ENCODE data around the gene RAB13. TPM values are rescaled to one million over a fixed set of nuclear protein-coding genes. Genes with fewer than 3 reads are reported as not detected.
A peak's percentile ranks its signal among the peaks of the same experiment; 100 is the strongest.
"Not testable (repeated sequence)": the region's sequence is repeated elsewhere in the genome, so short reads cannot be mapped to it uniquely, and the experiment has no call there.

The RAB13 gene
- total RNA-seq, 1 experiment from 2014 or later, result 70.6 TPM

DNA sequence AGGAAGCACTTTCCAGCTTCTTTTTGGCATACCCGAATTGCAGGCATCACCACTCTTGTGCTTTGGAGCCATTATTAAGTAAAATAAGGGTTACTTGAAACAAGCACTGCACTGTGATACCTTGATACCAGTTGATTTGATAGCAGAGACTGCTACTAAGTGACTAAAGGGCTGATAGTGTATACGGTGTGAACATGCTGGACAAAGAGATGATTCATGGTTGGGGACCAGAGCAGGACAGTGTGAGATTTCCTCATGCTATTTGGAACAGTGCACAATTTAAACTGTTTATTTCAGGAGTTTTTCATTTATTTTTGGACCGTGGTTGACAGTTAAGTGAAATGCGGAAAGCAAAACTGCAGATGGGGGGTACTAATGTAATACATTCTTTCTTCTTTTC, 14.3 kb upstream of the RAB13 start:
- POLR2A ChIA-PET, result interaction anchor here (0.6 kb wide), 1 partner anchor 30 kb away, joined by 4 read pairs; no protein-coding TSS in a partner anchor
- no TSS peak for BruUV-seq (replicated peaks)
- H3K27ac ChIP-seq (ENCODE audit: low read length), result no peak overlapping the region

DNA sequence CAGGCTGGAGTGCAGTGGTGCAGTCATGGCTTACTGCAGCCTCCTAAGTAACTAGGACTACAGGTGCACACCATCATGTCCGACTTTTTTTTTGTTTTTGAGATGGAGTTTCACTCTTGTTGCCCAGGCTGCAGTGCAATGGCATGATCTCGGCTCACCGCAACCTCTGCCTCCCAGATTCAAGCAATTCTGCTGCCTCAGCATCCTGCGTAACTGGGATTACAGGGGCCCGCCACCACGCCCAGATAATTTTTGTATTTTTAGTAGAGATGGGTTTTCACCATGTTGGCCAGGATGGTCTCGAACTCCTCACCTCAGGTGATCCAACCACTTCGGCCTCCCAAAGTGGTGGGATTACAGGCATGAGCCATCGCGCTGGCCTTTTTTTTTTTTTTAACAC, 10.7 kb upstream of the RAB13 start:
- H3K4me1 ChIP-seq (ENCODE audit: control insufficient read depth, insufficient read depth, low read length); H3K4me3 ChIP-seq (ENCODE audit: low read depth in 2 of 2, low read length in 2 of 2); H3K27me3 ChIP-seq (ENCODE audit: control insufficient read depth, insufficient read depth, low read length); DNase-seq (ENCODE audit: low read depth, low spot score); intact Hi-C loops (cut with micrococcal nuclease; ENCODE audit: unreplicated experiment); H3K27ac ChIP-seq (ENCODE audit: low read length); CTCF ChIA-PET; H3K9me3 ChIP-seq (ENCODE audit: control insufficient read depth, insufficient read depth, low read depth, low read length); BruUV-seq (replicated peaks); in situ Hi-C loops (cut with HindIII; ENCODE audit: low pct_unique_long_range_greater_than_20kb, low sequenced_read_pairs); H3K36me3 ChIP-seq (ENCODE audit: control insufficient read depth, insufficient read depth, low read length): not testable (repeated sequence)
- ATAC-seq, result 0 out of 2 replicates have a peak, but pooled peaks have one; percentile 11
- POLR2A ChIA-PET, result interaction anchor here (0.6 kb wide), 1 partner anchor 50 kb away, joined by 8 read pairs; the partner anchor contains the start of gene DENND4B

More for the DNA sequence above, 14.3 kb upstream of the RAB13 start:
- in situ Hi-C loops (cut with HindIII; ENCODE audit: low pct_unique_long_range_greater_than_20kb, low sequenced_read_pairs) (no loop called here), intact Hi-C loops (cut with micrococcal nuclease; ENCODE audit: unreplicated experiment) (no loop called here)
- no peaks in the 10 kb centered on the region for H3K36me3 ChIP-seq (ENCODE audit: control insufficient read depth, insufficient read depth, low read length)
- CTCF ChIA-PET, result interaction anchor here (1.0 kb wide), 1 partner anchor 240 kb away, joined by 4 read pairs; no protein-coding TSS in a partner anchor
- ATAC-seq, result no peak
- TF ChIP-seq SIN3A (IDR thresholded peaks at IDR 0.05; ENCODE audit: borderline replicate concordance, insufficient read depth, low read depth, low read length) (no peak), TCF7L2 (IDR thresholded peaks at IDR 0.05; ENCODE audit: low read depth, low read length) (no peak), POLR2AphosphoS5 (IDR thresholded peaks at IDR 0.05; ENCODE audit: low read depth, low read length) (no peak)
- TF ChIP-seq, protein P1, sequence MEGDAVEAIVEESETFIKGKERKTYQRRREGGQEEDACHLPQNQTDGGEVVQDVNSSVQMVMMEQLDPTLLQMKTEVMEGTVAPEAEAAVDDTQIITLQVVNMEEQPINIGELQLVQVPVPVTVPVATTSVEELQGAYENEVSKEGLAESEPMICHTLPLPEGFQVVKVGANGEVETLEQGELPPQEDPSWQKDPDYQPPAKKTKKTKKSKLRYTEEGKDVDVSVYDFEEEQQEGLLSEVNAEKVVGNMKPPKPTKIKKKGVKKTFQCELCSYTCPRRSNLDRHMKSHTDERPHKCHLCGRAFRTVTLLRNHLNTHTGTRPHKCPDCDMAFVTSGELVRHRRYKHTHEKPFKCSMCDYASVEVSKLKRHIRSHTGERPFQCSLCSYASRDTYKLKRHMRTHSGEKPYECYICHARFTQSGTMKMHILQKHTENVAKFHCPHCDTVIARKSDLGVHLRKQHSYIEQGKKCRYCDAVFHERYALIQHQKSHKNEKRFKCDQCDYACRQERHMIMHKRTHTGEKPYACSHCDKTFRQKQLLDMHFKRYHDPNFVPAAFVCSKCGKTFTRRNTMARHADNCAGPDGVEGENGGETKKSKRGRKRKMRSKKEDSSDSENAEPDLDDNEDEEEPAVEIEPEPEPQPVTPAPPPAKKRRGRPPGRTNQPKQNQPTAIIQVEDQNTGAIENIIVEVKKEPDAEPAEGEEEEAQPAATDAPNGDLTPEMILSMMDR (IDR thresholded peaks at IDR 0.05), result no peak
- TF ChIP-seq, protein P2, sequence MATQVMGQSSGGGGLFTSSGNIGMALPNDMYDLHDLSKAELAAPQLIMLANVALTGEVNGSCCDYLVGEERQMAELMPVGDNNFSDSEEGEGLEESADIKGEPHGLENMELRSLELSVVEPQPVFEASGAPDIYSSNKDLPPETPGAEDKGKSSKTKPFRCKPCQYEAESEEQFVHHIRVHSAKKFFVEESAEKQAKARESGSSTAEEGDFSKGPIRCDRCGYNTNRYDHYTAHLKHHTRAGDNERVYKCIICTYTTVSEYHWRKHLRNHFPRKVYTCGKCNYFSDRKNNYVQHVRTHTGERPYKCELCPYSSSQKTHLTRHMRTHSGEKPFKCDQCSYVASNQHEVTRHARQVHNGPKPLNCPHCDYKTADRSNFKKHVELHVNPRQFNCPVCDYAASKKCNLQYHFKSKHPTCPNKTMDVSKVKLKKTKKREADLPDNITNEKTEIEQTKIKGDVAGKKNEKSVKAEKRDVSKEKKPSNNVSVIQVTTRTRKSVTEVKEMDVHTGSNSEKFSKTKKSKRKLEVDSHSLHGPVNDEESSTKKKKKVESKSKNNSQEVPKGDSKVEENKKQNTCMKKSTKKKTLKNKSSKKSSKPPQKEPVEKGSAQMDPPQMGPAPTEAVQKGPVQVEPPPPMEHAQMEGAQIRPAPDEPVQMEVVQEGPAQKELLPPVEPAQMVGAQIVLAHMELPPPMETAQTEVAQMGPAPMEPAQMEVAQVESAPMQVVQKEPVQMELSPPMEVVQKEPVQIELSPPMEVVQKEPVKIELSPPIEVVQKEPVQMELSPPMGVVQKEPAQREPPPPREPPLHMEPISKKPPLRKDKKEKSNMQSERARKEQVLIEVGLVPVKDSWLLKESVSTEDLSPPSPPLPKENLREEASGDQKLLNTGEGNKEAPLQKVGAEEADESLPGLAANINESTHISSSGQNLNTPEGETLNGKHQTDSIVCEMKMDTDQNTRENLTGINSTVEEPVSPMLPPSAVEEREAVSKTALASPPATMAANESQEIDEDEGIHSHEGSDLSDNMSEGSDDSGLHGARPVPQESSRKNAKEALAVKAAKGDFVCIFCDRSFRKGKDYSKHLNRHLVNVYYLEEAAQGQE (IDR thresholded peaks at IDR 0.05; ENCODE audit: insufficient read depth in 1 of 2, low read depth in 2 of 2, low read length in 1 of 2), result no peak
- DNase-seq (ENCODE audit: low read depth, low spot score), result no peak
- H3K4me3 ChIP-seq (ENCODE audit: low read depth in 2 of 2, low read length in 2 of 2), result no peak overlapping the region
- H3K27me3 ChIP-seq (ENCODE audit: control insufficient read depth, insufficient read depth, low read length), result no peaks in the 10 kb centered on the region
- no peaks in the 10 kb centered on the region for H3K4me1 ChIP-seq (ENCODE audit: control insufficient read depth, insufficient read depth, low read length)
- no peaks in the 10 kb centered on the region for H3K9me3 ChIP-seq (ENCODE audit: control insufficient read depth, insufficient read depth, low read depth, low read length)

- CTCF ChIA-PET, result interaction anchor here (0.7 kb wide), 1 partner anchor 194 kb away, joined by 3 read pairs; no protein-coding TSS in a partner anchor
- intact Hi-C loops (cut with micrococcal nuclease; ENCODE audit: unreplicated experiment) (no loop called here), in situ Hi-C loops (cut with HindIII; ENCODE audit: low pct_unique_long_range_greater_than_20kb, low sequenced_read_pairs) (no loop called here)
- POLR2A ChIA-PET, result no interaction called here
- Histone ChIP-seq H3K27ac (ENCODE audit: low read length) (no peak overlapping the region), H3K27me3 (ENCODE audit: control insufficient read depth, insufficient read depth, low read length) (no peaks in the 10 kb centered on the region), H3K4me1 (ENCODE audit: control insufficient read depth, insufficient read depth, low read length) (peaks cover 12% of the 10 kb centered on the region), H3K4me3 (ENCODE audit: low read depth in 2 of 2, low read length in 2 of 2) (no peak overlapping the region), H3K9me3 (ENCODE audit: control insufficient read depth, insufficient read depth, low read depth, low read length) (no peaks in the 10 kb centered on the region), H3K36me3 (ENCODE audit: control insufficient read depth, insufficient read depth, low read length) (peaks cover 18% of the 10 kb centered on the region)
- no TSS peak for BruUV-seq (replicated peaks)
- no peak for ATAC-seq
- no peak; the same call in 1 of the 2 replicates for TF ChIP-seq POLR2AphosphoS5 (IDR thresholded peaks at IDR 0.05; ENCODE audit: low read depth, low read length)
- TF ChIP-seq, protein P1 (IDR thresholded peaks at IDR 0.05), result no peak
- TF ChIP-seq, protein P2 (IDR thresholded peaks at IDR 0.05; ENCODE audit: insufficient read depth in 1 of 2, low read depth in 2 of 2, low read length in 1 of 2), result no peak
- TF ChIP-seq SIN3A (IDR thresholded peaks at IDR 0.05; ENCODE audit: borderline replicate concordance, insufficient read depth, low read depth, low read length), result no peak
- no peak for TF ChIP-seq TCF7L2 (IDR thresholded peaks at IDR 0.05; ENCODE audit: low read depth, low read length)
- DNase-seq (ENCODE audit: low read depth, low spot score), result no peak
Observed at GRCh38 chr1:153995640-153996039, 9.5 kb upstream of the RAB13 start.
